C4-2B (cell line): ENCODE measurements around the gene LRRC3C.

Experiments used
- CTCF ChIP-seq: fragments of 450-650 bp; conservative IDR thresholded peaks from 2 replicates; pipeline ENCODE4 v1.5.1; 2017; ENCODE audit warnings: mild to moderate bottlenecking
- ZFX ChIP-seq: fragments of 450-650 bp; IDR thresholded peaks from 2 replicates; pipeline ENCODE4 v1.6.1; 2017

- TF ChIP-seq CTCF, result no peak
- no peak for TF ChIP-seq ZFX
Observed at GRCh38 chr17:39899215-39899614, 28.3 kb upstream of the LRRC3C start.
